Karpas-422 (cell line): ENCODE data around the gene SP2. TPM values are rescaled to one million over a fixed set of nuclear protein-coding genes. Genes with fewer than 3 reads are reported as not detected.

Experiments
- DNase-seq: peaks from one replicate; pipeline ENCODE4 v3.0.0-alpha.2; 2015
- H2AFZ ChIP-seq: fragments of 200-600 bp; sonication (generic); 2 replicates; pipeline ENCODE4 v1.6.1; 2014; ENCODE audit warnings: antibody characterized with exemption, low read length, mixed read lengths
- H3K27ac ChIP-seq: fragments of 200-600 bp; sonication (generic); 2 replicates; pipeline ENCODE4 v1.5.1; 2014; ENCODE audit warnings: mild to moderate bottlenecking, low read length, moderate library complexity
- H3K27me3 ChIP-seq: fragments of 200-600 bp; sonication (generic); 2 replicates; pipeline ENCODE4 v1.6.1; 2014; ENCODE audit warnings: low read length, mixed read lengths
- H3K36me3 ChIP-seq: fragments of 200-600 bp; sonication (generic); 2 replicates; pipeline ENCODE4 v1.6.1; 2014; ENCODE audit warnings: low read length, mixed read lengths; ENCODE audit not compliant: insufficient read depth
- H3K4me1 ChIP-seq: fragments of 200-600 bp; sonication (generic); 2 replicates; pipeline ENCODE4 v1.6.1; 2014; ENCODE audit warnings: mild to moderate bottlenecking, low read length, mixed read lengths
- H3K4me2 ChIP-seq: fragments of 200-600 bp; sonication (generic); 2 replicates; pipeline ENCODE4 v1.6.1; 2014; ENCODE audit warnings: low read length, low read depth, mild to moderate bottlenecking; ENCODE audit not compliant: poor library complexity, severe bottlenecking
- H3K4me3 ChIP-seq: fragments of 200-600 bp; sonication (generic); 2 replicates; pipeline ENCODE4 v1.5.1; 2014; ENCODE audit warnings: mild to moderate bottlenecking, antibody characterized with exemption, low read length, mixed read lengths
- H3K79me2 ChIP-seq: fragments of 200-600 bp; sonication (generic); 2 replicates; pipeline ENCODE4 v1.6.1; 2014; ENCODE audit warnings: mild to moderate bottlenecking, low read length, mixed read lengths
- H3K9ac ChIP-seq: fragments of 200-600 bp; sonication (generic); 2 replicates; pipeline ENCODE4 v1.6.0; 2014; ENCODE audit warnings: low read length
- H3K9me2 ChIP-seq: fragments of 200-600 bp; sonication (generic), shearing (Covaris generic); replicated peaks from 2 replicates; pipeline ENCODE4 v1.6.0; 2014; ENCODE audit warnings: mild to moderate bottlenecking, low read length, moderate library complexity; ENCODE audit not compliant: insufficient read depth
- H3K9me3 ChIP-seq: fragments of 300-700, 200-600 bp; sonication (generic); 2 replicates; pipeline ENCODE4 v1.6.1; 2014; ENCODE audit warnings: low read length, mixed read lengths
- H4K20me1 ChIP-seq: fragments of 200-600 bp; sonication (generic); 2 replicates; pipeline ENCODE4 v1.6.1; 2014; ENCODE audit warnings: mild to moderate bottlenecking, antibody characterized with exemption, low read length, low read depth; ENCODE audit not compliant: insufficient read depth
- total RNA-seq: library from RNA; depleted of rRNA; stranded (reverse); fragments of >200 nt; shearing (Covaris generic); gene quantifications from 2 replicates; pipeline ENCODE4 v1.2.3, GENCODE V29; 2014; ENCODE audit warnings: low replicate concordance

The SP2 gene
- total RNA-seq, 1 experiment from 2014 or later = 4.4 TPM

GRCh38 chr17:47852113-47852949 lies 43.7 kb upstream of the SP2 start:
- Histone ChIP-seq H3K36me3 (no peaks in the 10 kb centered on the region), H3K27ac (no peak overlapping the region), H3K79me2 (no peaks in the 10 kb centered on the region), H4K20me1 (peaks cover 4% of the 10 kb centered on the region; the same call in 1 of the 2 replicates), H3K9me3 (no peaks in the 10 kb centered on the region), H3K4me2 (no peak overlapping the region), H3K4me3 (no peak overlapping the region), H3K9me2 (no peaks in the 10 kb centered on the region), H2AFZ (no peak overlapping the region), H3K4me1 (peaks cover 5% of the 10 kb centered on the region; the same call in 1 of the 2 replicates), H3K9ac (no peak overlapping the region), H3K27me3 (no peaks in the 10 kb centered on the region)
- no peak for DNase-seq

- no peaks in the 10 kb centered on the region for H3K27me3 ChIP-seq
- no peaks in the 10 kb centered on the region for H3K9me2 ChIP-seq
- no peak overlapping the region for H3K4me3 ChIP-seq
- H3K79me2 ChIP-seq = no peaks in the 10 kb centered on the region
- H3K4me1 ChIP-seq = peaks cover 5% of the 10 kb centered on the region; the same call in 1 of the 2 replicates
- H3K36me3 ChIP-seq = no peaks in the 10 kb centered on the region
- H3K9ac ChIP-seq = no peak overlapping the region
- peaks cover 4% of the 10 kb centered on the region; the same call in 1 of the 2 replicates for H4K20me1 ChIP-seq
- no peak for DNase-seq
- no peak overlapping the region for H2AFZ ChIP-seq
- H3K4me2 ChIP-seq = no peak overlapping the region
- no peak overlapping the region for H3K27ac ChIP-seq
- H3K9me3 ChIP-seq = no peaks in the 10 kb centered on the region
Measured at GRCh38 chr17:47853616-47854015, 42.4 kb upstream of the SP2 start.

- no peak for DNase-seq
- Histone ChIP-seq H3K79me2 (no peaks in the 10 kb centered on the region), H3K9me3 (no peaks in the 10 kb centered on the region), H3K9me2 (no peaks in the 10 kb centered on the region), H2AFZ (no peak overlapping the region), H3K4me3 (no peak overlapping the region), H3K36me3 (no peaks in the 10 kb centered on the region), H3K4me1 (peaks cover 3% of the 10 kb centered on the region; the same call in 1 of the 2 replicates), H3K4me2 (no peak overlapping the region), H3K9ac (no peak overlapping the region), H3K27me3 (no peaks in the 10 kb centered on the region), H4K20me1 (no peaks in the 10 kb centered on the region), H3K27ac (no peak overlapping the region)
Measured at GRCh38 chr17:47855737-47856136, 40.3 kb upstream of the SP2 start.

- no peak overlapping the region for H2AFZ ChIP-seq
- H4K20me1 ChIP-seq = no peaks in the 10 kb centered on the region
- H3K9me2 ChIP-seq = no peaks in the 10 kb centered on the region
- H3K36me3 ChIP-seq = no peaks in the 10 kb centered on the region
- H3K27ac ChIP-seq = no peak overlapping the region
- no peaks in the 10 kb centered on the region for H3K9me3 ChIP-seq
- H3K4me2 ChIP-seq = no peak overlapping the region
- no peak for DNase-seq
- H3K79me2 ChIP-seq = no peaks in the 10 kb centered on the region
- no peak overlapping the region for H3K4me3 ChIP-seq
- H3K27me3 ChIP-seq = no peaks in the 10 kb centered on the region
- no peaks in the 10 kb centered on the region; the same call in 1 of the 2 replicates for H3K4me1 ChIP-seq
- no peak overlapping the region for H3K9ac ChIP-seq
Measured at GRCh38 chr17:47856830-47857229, 39.2 kb upstream of the SP2 start.

GRCh38 chr17:47857551-47858455 lies 38.2 kb upstream of the SP2 start:
- no peak for DNase-seq
- Histone ChIP-seq H3K9ac (no peak overlapping the region), H3K9me2 (no peaks in the 10 kb centered on the region), H3K9me3 (no peaks in the 10 kb centered on the region), H3K79me2 (no peaks in the 10 kb centered on the region), H3K4me3 (no peak overlapping the region), H4K20me1 (no peaks in the 10 kb centered on the region), H3K4me1 (no peaks in the 10 kb centered on the region), H2AFZ (no peak overlapping the region), H3K27ac (no peak overlapping the region), H3K27me3 (no peaks in the 10 kb centered on the region), H3K36me3 (no peaks in the 10 kb centered on the region), H3K4me2 (no peak overlapping the region)

- Histone ChIP-seq H2AFZ (no peak overlapping the region), H3K4me1 (no peaks in the 10 kb centered on the region), H4K20me1 (no peaks in the 10 kb centered on the region), H3K27ac (no peak overlapping the region), H3K9ac (no peak overlapping the region), H3K4me2 (no peak overlapping the region), H3K9me3 (no peaks in the 10 kb centered on the region), H3K27me3 (no peaks in the 10 kb centered on the region), H3K79me2 (no peaks in the 10 kb centered on the region), H3K4me3 (no peak overlapping the region), H3K9me2 (no peaks in the 10 kb centered on the region), H3K36me3 (no peaks in the 10 kb centered on the region)
- DNase-seq = no peak
Measured at GRCh38 chr17:47860386-47860785, 35.6 kb upstream of the SP2 start.

GRCh38 chr17:47862621-47863440 lies 33.2 kb upstream of the SP2 start:
- H3K9ac ChIP-seq = no peak overlapping the region
- no peaks in the 10 kb centered on the region for H3K9me2 ChIP-seq
- no peak overlapping the region for H3K4me2 ChIP-seq
- no peak overlapping the region for H3K4me3 ChIP-seq
- H3K27me3 ChIP-seq = no peaks in the 10 kb centered on the region
- no peaks in the 10 kb centered on the region for H4K20me1 ChIP-seq
- H3K4me1 ChIP-seq = no peaks in the 10 kb centered on the region
- no peaks in the 10 kb centered on the region for H3K36me3 ChIP-seq
- no peaks in the 10 kb centered on the region for H3K9me3 ChIP-seq
- no peaks in the 10 kb centered on the region for H3K79me2 ChIP-seq
- no peak overlapping the region for H2AFZ ChIP-seq
- no peak overlapping the region for H3K27ac ChIP-seq
- no peak for DNase-seq
